Ecto neural progenitor cell (in vitro differentiated cells): Measurements from ENCODE around the gene MC2R.
"Not testable (repeated sequence)": the region's sequence is repeated elsewhere in the genome, so short reads cannot be mapped to it uniquely, and the experiment has no call there.

Experiments used
- DNase-seq: peaks from one replicate; pipeline ENCODE4 v3.0.0-alpha.2; 2018; ENCODE audit warnings: low spot score

MC2R gene

DNA sequence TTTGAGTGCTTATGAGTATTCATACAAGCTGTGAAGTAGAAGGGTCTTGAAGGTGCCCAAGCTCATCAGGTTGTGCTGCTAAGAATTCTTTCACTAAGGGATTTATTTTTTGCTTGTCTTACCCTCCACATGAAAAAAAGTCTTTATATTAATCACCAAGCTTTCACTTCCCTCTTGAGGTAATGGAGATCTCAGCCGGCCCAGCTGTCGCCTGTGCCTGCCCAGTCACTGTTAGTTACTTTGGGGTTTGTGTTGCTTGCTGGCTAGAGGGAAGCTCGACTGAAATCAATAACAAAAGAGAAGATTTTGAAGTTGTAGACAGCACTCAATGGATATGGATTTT, 21.9 kb downstream of the MC2R start:
- no peak for DNase-seq

GRCh38 chr18:13892098-13892497, 23.2 kb downstream of the MC2R start:
- no peak for DNase-seq

- no peak for DNase-seq
Measured at GRCh38 chr18:13890761-13891361, 24.5 kb downstream of the MC2R start.

GRCh38 chr18:13889671-13890070, 25.7 kb downstream of the MC2R start:
- no peak for DNase-seq

DNA sequence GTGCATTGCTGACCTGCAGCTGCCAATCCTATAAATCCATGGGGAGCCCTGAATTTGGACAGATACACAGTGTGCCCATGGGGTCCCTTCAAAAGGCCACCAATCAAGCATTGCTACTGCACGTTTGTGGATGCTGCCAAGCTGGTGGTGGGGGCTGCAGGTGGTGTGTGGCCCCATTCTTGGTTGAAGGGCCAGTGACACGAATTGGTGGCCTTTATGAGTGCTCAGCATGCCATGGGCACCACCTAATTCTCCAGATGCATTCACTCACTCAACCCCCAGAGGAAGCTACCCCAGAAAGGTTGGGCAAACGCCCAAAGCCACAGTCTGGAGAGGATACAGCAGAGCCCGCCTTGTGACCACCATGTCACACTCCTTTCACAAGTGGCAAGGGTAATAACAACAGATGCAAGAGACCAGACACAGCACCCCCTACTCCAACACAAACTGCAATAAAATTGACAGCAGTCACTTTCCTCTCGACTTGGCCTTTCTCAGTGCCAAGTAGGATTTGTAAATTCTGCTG, 27.1 kb downstream of the MC2R start:
- DNase-seq = no peak

DNA sequence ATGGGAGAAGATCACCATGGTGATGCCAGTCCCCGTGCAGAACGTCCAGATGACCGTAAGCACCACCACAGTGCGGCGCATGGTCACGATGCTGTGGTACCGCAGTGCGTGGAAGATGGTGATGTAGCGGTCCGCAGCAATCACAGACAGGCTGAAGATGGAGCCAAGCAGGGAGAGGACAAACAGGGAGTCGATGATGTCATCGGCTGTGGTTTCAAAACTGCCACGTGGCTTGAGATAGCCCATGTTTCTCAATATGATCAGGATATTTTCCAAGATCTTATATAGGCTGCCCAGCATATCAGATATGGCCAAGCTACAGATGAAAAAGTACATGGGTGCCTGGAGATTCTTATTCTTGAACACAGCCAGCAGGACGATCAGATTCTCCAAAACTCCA, 30.3 kb downstream of the MC2R start:
- DNase-seq = no peak

DNA sequence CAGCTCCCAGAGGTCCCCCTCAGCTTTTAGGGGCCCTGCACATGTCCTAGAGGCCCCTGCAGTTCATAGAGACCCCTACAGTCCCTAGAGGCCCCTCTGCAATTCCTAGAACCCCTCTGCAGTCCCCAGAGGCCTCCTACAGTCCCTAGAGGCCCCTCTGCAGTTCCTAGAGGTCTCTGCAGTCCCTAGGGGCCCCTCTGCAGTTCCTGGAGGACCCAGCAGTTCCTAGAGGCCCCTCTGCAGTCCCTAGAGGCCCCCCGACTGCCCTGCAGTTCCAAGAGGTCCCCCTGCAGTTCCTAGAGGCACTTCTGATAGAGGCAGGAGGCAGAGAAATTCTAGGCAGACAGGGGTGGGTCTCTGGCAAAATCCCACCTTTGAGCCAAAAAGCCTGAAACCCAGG, 35.4 kb downstream of the MC2R start:
- DNase-seq = no peak

GRCh38 chr18:13879492-13879891, 35.8 kb downstream of the MC2R start:
- no peak for DNase-seq

DNA sequence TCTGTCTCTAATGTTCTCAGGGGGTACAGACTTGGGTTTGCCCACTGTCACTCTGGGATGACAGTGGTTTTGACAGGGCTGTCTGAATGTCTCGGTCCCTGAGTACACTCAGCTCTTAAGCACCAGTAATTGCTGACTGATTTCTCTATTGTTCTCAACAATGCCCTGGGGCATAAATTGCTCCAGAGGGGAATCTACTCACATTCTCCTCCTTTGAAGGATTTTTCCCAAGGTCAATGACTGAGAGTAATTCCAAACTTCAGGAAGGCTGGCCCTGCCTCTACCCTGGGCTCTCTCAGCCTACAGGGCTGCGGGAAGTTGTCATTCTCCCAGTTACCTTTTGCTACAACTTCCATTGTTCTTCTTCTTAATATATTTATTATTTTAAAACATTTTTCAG, 36.5 kb downstream of the MC2R start:
- DNase-seq = no peak

DNA sequence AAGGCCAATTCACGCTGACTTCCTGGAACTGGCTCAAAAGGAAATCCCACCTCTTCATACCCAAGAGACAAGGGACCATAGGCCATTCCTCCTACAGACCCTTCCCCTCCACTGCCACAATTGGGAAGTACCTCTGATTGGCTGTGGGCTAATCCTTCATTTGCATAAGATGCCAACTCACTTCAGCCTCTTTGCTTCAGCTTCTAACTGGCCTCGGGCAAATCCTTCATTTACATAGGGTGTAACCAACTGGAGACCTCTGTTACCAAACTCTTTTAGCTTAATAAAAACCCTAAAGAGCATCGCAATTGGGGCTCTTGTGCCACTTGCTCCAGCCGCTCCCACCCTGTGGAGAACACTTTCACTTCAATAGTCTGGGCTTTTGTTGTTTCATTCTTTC, 38.2 kb downstream of the MC2R start:
- DNase-seq = no peak

GRCh38 chr18:13874558-13874957, 40.8 kb downstream of the MC2R start:
- DNase-seq = no peak

DNA sequence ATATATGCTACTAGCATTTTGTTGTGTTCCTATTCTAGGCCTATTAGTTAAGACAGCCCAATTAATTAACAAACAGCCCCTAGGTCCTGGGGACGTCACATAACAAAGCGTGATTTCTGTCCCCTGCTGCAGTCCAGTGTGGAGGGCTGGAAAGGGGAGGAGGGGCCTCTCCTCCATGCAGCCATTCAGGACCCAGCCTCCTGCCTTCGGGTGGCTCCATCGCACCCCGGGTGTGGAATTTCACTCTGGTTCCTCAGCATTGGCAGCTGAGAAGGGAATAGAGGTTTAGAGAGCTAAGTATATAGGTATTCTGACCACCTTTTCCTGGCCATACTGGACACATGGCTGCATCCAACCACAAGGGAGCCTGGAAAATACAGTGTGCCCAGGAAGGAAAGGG, 42.4 kb downstream of the MC2R start:
- DNase-seq = no peak

DNA sequence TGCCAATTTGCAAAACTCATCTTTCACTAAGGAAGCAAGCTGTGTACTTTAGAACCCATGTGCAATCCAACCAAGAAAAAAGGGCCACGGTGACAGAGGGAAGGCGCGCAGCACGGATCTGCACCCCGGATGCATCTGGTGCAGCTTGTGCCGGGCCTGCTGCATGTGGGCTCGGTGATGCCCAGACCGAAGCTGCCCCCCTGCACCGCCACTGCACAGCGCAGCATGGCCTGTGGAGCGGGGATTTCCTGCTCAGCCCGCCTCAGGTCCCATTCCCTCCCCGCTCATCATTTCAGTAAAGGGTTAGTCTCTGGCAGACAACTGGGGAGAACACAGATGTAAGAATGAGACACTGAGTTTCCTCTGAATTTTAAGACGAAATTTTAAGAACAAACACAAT, 43.0 kb downstream of the MC2R start:
- no peak for DNase-seq

DNA sequence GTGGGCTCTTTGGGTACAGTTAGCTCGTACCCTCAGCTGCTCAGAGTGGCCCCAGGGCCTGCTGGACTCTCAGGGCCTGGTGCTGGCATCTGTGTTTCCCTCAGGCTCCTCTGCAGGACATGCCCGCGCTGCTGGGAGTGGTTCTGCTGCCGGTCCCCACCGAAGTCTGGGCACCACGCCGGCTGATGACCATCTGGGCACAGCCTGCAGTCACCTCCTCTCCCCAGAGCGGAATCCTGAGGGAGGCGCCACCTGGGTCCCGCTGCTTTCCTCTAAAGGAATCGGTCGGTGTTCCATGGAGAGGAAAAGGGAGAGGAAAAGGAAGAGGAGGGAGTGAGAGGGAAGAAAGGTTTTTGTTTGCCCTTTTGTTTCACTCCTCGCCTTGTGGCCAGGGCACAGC, 43.6 kb downstream of the MC2R start:
- DNase-seq = no peak

GRCh38 chr18:13868501-13869271, 46.6 kb downstream of the MC2R start:
- no peak for DNase-seq

DNA sequence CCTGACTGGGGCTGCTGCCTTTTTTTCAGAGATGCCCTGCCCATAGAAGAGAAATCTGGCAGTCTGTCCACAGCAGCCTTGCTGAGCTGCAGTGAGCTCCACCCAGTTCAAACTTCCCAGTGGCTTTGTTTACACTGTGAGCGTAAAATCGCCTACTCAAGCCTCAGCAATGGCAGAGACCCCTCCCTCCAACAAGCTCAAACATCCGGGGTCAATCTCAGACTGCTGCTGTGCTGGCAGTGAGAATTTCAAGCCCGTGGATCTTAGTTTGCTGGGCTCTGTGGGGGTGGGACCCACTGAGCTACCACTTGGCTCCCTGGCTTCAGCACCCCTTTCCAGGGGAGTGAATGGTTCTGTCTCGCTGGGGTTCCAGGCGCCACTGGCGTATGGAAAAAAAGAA, 52.4 kb downstream of the MC2R start:
- DNase-seq = not testable (repeated sequence)

DNA sequence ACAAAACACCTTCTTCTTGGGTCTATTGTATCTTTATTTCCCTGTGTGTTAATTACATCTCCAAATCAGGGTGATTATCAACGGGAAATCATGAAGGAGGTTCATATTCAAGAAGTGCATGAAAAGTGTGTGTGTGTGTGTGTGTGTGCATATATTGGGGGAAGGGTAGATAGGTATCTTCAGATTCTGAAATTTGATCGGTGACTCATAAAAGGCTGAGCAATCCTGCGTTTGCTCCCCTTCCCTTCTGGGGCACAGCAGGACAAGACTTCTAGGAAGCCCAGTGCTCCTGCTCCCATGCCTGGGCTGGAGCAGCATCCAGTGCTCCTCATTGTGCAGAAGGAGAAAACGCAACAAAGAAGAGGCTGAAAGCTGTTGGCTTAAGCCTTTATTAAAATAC, 65.5 kb downstream of the MC2R start:
- no peak for DNase-seq

- no peak for DNase-seq
Measured at GRCh38 chr18:13836559-13836958, 78.8 kb downstream of the MC2R start.

DNA sequence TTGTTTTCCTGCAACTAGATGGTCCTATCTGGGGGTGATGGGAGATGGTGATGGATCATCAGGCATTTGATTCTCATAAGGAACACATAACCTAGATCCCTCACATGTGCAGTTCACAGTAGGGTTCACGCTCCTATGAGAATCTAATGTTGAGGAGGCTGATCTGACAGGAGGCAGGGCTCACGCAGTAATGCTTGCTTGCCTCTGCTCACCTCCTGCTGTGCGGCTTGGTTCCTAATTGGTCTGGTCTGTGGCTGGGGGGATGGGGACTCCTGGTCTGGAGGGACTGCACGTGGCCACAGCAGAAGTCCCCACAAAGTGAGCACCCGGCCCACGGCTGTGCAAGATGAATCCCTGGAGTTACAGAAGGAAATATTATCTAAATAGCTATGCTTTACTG, 80.1 kb downstream of the MC2R start:
- DNase-seq = no peak

DNA sequence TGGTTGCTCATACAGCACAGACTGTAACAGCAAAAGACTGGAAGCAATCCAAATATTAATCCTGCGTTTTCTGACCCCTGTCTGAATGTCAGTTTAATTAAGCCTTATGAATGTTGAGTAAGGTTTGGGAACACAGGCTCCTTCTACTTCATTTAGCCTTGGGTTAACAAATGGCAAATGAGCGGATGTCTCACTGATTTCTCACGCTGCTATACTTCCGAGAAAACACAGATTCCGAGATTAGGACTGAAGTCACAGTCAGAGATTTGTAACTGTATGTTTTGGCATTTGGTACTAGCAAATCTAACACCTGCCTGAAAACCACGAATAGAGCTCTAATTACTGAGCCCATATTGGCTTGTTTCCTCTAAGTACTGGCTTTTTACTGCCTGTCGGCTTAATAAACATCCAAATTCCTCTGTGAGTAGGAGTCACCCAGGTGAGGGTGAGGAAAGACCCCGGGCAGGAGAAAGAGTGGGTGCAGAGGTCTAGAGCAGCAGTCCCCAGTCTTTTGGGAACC, 80.8 kb downstream of the MC2R start:
- DNase-seq = no peak
